ENCODE results near the gene IPO8.
"Not testable (repeated sequence)": the region's sequence is repeated elsewhere in the genome, so short reads cannot be mapped to it uniquely, and the experiment has no call there.

IPO8 gene

DNA sequence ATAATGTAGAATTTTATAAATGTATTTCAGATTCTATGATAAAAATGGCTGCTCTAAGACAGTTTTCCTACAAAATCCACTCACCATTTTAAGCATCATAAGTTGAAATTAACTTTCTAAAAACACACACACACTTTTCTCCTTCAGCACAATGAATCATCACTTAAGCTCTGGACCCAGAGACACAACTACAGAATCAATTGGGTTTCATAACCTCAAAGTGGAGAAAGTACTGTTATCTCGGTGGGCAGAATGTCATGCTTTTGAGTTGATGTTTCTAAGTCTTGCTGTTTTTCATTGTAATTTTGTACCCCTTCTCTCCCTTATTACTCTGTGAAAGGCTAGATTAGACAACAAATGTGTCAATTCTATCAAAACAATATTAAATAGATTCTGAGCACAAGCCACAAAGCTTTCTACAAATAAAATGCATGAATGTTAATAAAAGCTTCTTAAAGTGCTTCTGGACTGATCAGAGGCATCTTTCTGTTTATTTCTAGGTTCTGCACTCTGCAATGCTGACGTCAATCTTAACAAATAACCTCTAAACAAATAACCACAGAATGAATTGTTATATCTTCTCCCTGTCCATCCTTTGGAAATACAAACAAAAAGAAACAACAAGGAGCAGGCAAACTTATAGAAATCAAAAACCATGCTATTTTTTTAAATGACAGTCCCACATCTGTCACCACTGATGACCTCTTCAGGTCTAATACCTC lies 8.2 kb downstream of the IPO8 start:
- no peak for DNase-seq (ENCODE audit: low read depth)

DNA sequence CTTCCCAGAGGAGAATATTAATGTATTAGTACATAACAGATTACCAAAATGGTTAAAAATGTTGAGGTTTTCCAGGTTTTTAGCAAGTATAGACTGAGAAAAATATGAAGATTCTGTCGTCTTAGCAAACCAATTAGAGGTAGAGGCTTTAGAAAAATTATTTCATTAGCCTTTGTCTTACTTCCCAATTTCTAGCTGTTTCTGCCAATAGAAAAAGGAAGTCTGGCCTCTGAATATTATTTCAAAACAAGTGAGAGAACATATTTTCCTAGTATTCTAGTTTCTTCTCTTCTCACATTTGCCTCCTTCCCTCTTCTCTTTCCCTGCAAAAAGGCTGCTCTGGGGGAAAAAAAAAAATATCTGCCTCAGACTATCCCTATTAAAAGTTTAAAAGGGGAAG lies 16.4 kb downstream of the IPO8 start:
- no peak for DNase-seq (ENCODE audit: low read depth)

DNA sequence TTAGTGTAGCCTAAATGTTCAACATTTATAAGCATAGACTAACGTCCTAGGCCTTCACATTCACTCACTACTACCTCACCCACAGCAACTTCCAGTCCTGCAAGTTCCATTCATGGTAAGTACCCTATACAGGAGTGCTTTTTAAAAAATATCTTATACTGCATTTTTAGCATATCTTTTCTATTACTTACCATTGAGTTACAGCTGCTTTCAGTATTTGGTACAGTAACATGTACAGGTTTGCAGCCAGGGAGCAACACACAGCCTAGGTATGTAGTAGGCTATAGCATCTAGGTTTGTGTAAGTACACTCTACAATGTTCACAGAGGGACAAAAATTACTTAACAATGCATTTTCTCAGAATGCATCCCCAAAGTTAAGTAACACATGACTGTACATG lies 17.4 kb downstream of the IPO8 start:
- no peak for DNase-seq (ENCODE audit: low read depth)

DNA sequence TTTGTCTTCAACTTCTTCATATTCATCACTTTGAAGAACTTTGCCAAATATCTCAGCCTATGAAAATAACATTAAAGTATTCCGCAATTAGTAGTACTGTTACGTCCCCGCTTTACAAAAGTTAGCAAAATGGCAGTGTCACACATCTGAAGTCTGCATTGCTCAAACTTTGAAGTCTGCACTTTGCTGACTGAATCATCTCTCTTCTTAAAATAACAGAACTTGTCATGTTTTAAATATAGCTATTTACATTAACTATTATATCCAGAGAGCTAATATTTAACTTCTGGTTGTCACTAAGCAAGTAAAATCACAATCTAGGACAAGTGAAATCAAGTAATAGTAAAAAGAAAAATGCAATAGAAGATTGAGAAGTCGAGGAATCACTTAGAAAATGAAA lies 34.5 kb downstream of the IPO8 start:
- DNase-seq (ENCODE audit: low read depth): no peak

DNA sequence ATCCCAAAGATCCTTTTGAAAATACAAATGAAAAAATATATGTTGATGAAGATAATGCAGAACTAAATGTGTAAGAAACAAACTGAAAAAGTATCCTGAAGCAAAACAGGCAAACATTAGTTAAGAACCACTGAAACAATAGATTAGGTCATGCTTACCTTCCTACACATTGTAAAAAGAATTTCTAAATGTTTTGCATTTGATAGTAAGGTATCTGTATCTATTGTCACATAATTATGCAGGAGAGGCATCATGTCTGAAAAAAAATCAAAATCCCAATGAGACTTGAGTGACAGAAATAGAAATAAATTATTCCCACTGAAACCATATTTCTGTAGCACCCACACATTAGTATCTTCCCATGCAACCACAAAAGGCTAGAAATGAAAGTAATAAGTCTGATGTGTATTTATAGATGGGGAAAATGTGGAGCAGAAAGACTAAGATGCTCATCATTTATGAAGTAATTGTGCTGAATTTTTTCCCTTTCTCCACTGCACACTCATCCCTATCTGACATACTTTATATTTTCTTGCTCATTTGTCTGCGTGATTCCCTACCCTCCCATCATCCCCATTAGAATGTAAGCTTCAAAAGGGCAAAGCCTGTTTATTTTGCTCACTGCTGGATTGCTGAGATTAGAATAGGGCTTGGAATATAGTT lies 43.5 kb downstream of the IPO8 start:
- DNase-seq (ENCODE audit: low read depth): no peak

DNA sequence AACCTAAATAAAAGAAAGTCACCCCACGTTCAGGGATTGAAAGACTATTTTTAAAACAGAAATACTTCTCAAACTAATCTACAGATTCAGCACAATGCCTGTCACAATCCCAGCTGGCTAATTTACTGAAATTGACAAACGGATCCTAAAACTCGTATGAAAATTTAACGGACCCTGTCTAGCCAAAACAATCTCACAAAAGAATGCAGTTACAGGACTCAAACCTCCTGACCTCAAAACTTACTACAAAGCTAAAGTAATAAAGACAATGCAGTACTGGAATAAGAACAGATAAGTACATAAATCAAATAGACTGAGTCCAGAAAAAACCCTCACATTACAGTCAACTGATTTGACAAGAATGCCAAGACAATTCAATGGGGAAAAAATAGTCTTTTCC lies 48.8 kb downstream of the IPO8 start:
- DNase-seq (ENCODE audit: low read depth): no peak

DNA sequence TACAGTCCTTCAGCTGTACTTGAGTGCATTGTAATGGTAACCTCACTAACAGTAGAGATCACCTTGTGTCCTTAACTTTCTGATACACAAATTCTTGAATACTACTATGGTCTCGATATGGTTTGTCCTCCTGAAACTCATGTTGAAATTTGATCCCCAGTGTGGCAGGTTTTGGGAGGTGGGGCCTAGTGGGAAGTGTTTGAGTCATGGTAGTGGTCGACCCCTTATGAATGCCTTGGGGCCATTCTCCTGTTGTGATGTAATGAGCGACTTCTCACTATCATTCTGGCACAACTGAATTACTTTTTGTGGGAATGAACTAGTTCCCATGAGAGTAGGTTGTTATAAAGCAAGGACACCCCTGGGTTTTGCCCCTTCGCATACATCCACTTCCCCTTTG lies 52.3 kb downstream of the IPO8 start:
- DNase-seq (ENCODE audit: low read depth): no peak

DNA sequence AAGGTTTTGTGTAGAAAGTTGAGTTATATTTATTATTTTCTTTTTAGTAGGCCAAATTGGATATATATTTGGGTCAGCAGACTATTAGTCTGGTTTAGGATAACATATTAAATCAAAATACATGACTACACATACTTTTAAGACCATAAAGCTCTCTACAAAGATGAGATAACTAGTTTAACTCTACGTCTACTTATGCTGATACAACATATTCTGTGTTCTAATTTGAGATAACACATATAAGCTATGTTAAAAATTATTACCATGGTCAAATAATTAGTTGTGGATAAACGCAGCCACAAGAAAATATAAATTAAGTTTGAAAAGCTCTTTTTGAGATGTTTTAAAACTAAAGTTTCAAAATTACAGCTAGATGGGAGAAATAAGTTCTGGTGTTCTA lies 55.3 kb downstream of the IPO8 start:
- no peak for DNase-seq (ENCODE audit: low read depth)

DNA sequence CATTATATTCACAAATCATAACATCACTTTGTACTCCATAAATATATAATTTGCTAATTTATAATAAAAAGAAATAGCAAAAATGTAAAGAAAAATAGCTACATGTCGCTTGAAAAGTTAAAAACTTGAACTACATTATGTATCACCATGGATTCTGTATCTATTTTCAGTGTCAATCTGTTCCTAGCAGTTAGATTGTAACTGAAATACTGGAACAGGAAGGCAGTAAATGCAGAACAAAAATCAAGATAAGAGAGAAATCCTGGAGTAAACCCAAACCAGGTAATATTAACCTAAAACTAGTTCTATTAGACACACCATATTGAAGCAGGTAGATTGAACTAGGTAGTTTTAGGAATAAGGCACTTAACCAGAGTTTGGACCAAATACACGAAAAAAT lies 60.3 kb downstream of the IPO8 start:
- DNase-seq (ENCODE audit: low read depth): no peak

DNA sequence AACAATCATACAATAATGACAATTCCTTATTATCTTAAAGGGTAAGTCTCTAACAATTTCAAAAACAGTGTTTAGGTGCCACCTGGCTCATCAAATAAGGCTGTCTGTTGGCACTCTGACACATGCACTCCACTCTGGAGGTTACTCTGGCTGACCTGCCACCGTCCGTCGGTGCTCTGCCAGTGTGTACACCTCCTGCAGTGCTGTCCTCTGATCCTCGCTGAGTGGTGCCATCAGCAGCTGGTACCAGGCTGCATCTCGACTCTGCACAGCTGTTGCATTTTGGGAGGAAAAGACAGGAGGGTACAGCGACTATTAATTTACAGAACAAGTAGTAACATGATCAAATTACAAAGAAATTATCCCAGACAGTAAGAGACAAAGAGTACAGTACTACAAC lies 63.9 kb downstream of the IPO8 start:
- no peak for DNase-seq (ENCODE audit: low read depth)

DNA sequence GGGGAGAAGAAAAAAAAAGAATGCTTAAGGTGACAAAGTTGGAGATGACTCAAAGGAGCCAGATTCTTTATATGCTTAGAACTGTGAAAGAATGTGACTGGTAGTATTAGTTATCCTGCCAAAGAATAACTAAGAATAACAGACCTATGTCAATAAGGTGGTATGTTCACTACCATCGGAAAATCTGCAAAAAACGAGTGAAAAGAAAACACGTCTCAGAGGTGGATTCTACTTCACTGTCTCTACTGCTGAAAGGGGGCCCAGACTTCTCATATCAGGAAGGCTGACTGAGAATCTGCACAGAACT lies 64.7 kb downstream of the IPO8 start:
- no peak for DNase-seq (ENCODE audit: low read depth)

DNA sequence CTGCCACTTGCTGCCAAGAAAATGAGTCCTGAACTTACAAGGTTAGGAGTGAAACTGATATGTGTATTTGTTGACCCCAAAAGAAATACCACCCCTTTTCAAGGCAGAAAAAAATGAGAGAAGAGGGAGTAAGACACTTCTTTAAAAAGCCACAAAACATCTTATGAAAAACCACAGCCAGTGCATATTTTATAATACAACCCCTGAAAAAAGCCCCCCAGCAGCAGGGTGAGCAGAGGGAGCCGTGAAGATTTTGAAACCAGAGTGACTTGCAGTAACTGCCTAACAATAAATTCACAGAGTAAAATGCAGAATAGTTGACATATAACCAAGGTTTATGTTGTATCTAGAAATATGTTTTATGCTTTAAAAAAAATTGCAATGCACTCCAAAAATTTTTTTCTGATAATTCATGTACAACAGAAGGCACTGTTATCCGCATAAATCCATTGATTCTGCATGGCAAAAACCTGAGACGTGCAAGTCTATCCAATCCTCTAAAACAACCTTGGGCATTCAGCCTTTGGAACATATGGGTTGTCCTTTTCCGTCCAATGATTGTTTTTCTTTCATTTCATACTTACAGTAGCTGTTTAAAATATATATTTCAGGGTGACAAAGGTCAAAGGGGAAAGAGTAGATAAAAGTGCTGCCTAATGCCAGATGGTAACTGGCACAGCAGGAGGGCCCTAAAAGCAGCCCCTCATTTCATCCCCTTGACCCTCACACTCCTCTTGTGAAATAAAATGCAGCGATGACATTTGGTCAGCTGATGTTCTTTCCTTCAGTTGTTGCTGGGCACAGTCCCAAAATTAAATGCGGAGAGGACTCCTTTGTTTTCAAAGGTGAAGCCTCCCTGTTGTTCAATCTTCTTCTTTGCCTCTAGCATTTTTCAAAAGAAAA lies 65.3 kb downstream of the IPO8 start:
- no peak for DNase-seq (ENCODE audit: low read depth)

DNA sequence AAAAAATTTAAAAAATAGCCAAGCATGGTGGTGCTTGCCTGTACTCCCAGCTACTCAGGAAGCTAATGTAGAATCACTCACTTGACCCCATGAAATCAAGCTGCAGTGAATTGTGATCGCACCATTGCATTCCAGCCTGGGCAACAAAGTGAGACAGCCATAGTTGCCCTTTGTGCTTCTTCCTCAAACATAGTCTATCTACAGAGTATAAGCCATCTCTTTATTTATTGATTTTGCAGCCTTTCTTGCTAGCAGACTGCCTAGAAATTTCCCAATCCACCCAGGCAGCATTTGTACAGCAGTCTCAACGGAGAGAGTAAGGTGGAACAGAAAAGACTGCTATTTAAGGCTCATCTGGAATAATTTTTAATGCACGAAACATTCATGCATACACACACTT lies 68.8 kb downstream of the IPO8 start:
- DNase-seq (ENCODE audit: low read depth): no peak

DNA sequence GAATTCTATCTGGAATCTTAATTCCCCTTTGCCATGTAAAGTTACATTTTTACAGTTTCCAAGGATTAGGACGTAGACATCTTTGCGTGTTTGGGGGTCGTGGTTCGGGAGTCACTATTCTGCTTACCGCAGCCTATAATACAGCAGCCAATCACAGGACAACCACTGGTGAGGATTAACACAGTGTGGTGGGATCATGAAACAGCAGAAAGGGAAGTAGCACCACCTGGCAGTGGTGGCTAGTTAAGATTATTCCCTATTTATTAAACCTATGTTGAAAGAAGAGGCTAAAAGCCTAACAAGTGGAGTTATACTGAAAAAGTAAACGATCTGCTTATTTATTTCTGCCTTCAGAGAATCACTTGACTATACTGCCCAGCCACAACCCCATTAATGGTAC lies 71.7 kb downstream of the IPO8 start:
- no peak for DNase-seq (ENCODE audit: low read depth)

DNA sequence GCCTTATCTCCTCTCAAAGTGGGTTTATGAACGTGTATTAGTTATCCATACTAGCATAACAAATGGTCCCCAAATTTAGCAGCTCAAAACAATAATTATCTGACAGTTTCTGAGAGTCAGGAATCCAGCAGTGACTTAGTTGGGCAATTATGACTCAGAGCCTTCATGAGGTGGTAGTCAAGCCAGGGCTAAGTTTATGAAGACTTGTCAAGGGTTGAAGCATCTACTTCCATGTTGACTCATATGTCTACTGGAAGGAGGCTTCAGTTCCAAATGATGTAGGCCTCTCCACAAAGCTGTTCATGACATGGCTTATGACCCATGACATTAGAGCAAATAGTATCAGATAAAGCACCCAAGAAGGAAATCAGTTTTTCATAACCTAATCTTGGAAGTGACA lies 73.2 kb downstream of the IPO8 start:
- DNase-seq (ENCODE audit: low read depth): no peak

DNA sequence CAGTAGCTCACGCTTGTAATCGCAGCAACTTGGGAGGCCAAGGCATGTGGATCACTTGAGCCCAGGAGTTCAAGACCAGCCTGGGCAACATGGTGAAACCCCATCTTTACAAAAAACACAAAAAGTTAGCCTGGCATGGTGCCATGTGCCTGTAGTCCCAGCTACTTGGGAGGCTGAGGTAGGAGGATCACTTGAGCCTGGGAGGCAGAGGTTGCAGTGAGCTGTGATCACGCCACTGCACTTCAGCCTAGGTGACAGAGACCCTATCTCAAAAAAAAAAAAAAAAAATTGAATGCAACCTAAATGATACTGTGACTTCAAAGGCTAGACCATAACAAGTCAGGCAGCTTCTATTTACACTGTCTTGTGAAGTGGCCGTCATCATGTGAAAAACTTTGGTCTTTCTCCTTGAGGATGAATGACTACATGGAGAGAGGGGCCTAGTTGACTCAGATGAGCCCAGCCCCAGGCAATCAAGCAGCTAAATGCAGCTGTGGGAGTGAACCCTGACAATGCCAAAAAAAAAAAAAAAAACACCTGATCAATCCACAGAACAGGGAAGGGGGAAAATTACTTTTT lies 73.9 kb downstream of the IPO8 start:
- not testable (repeated sequence) for DNase-seq (ENCODE audit: low read depth)

DNA sequence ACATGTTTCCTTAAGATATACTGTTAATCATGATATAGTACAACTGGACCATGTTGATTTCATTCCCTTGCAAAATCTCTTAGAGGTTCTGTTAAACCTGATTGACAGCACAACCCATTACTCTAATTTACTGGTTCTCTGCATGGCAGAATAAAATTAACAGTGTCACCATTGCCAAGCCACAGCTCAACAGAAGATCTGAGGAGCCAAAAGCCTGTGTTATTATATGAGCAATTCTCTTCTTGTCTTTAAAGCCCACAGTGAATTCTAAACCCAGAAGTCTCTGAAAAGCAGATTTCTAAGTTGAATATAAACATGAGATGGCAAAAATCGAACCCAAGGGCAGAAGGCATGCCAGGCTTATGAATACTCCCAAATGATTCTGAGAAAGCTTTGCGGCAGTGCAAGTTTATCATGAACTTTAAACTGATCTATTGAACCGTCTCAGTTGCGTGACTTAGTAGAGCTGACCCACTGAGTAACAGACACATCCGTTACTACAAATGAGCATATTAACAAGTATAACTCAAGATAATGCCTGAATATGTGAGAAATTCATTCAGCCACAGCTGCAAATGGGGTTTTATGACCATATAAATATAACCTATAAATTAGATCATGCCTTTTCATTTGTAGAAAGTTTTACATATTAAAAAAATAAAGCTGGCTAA lies 78.2 kb downstream of the IPO8 start:
- DNase-seq (ENCODE audit: low read depth): no peak

DNA sequence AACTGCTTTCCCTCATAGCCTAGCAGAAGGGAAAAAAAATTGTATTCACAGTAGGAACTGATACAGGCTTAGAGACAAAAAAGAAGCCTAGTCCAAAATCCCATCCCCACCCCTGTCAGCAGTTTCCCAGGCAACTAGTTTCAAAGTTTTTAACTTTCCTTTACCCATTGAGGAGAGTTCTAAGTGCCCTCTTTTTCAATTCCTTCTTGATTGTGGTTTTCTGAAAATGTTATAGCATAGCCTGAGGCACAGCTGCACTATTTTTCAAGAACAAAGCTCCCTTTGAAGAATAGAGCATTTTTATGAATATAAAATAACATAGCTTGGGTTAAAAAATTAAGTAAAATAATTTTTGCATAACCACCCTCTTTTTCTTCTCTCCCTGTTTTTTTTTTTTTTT lies 81.6 kb downstream of the IPO8 start:
- DNase-seq (ENCODE audit: low read depth): no peak

DNA sequence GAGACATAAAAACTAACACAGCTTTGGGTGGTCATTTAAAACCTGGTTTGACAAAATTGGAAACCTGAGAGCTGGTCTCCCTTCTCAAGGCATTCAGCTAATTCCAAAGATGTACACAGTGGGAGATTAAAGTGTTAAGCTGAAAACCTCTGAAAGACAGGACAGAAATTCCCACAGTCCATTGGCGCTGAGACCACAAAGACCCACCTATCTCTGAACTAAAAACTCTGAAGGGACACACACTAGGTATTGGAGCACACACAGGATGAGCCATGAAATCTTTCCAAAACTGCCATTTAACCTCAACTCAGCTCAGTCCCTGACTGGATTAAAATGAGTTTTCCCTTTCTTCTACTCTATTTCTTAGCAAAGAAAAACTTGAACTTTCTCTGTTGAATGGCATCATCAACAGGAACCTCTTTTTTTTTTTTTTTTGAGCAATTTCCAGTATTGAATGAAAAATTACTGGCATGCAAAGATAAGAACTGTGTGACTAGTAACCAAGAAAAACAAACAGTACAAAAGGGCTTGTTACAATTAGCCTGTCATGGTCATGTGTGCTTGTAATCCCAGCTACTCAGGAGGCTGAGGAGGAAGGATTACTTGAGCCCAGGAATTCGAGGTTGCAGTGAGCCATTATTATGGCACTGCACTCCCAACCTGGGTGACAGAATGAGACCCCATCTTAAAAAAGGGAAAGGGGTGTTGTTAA lies 82.4 kb downstream of the IPO8 start:
- no peak for DNase-seq (ENCODE audit: low read depth)

DNA sequence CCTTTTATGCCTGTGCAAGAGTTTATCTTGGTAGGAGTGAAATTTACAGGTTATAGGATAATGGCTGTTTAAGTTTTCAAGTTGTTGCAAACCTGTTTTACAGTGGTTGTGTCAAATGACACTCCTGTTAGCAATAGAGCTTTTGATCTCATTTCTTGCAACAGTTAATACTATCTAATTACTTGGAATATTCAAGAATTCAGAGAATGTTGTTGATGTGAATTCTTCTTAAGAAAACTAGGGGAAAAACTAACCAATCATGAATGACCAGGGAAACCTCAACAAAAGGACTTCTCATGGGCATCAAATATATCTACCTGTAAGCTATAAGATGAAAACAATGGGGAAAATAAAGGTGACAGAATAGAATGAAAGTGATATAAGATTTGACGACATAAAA lies 85.0 kb downstream of the IPO8 start:
- DNase-seq (ENCODE audit: low read depth): no peak

DNA sequence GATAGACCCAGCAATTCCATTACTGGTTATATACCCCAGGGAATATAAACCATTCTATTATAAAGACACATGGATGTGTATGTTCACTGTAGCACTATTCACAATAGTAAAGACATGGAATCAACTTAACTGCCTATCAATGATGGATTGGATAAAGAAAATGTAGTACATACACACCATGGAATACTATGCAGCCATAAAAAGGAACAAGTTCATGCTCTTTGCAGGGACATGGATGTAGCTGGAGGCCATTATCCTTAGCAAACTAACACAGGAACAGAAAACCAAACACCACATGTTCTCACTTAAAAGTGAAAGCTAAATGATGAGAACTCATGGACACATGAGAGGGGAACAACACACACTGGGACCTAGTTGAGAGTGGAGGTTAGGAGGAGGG lies 85.8 kb downstream of the IPO8 start:
- not testable (repeated sequence) for DNase-seq (ENCODE audit: low read depth)

DNA sequence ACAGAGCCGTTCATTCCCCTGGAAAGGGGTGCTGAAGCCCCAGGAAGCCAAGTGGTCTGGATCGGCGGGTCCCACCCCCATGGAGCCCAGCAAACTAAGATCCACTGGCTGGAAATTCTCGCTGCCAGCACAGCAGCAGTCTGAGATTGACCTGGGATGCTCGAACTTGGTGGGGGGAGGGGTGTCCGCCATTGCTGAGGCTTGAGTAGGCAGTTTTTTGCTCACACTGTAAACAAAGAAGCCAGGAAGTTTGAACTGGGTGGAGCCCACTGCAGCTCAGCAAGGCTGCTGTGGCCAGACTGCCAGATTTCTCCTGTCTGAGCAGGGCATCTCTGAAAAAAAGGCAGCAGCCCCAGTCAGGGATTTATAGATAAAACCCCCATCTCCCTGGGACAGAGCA lies 91.4 kb downstream of the IPO8 start:
- not testable (repeated sequence) for DNase-seq (ENCODE audit: low read depth)
